HG03521 (cell line): ENCODE data around the gene KCTD6.

Experiments used
- ATAC-seq: cut with Tn5 transposase; IDR thresholded peaks from one replicate; pipeline ENCODE4 v1.9.1; 2021; ENCODE audit warnings: mild to moderate bottlenecking, moderate library complexity; ENCODE audit not compliant: unreplicated experiment

The KCTD6 gene

DNA sequence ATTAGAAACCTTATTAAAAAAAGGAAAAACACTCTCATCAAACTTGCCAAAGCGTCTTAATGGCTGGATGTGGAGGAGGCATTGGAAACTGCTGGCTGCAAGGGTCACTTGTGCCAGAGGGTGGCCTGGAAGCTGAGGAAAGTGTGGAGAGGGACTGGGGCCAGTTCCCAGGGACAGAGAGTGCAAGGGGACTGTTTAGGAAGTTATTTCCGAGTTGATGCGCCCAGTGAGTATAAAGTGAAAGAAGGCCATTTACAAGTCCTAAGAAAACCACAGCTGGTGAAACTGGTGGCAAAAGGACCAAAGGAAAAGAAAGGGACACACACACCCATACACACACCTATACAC, 7.2 kb upstream of the KCTD6 start:
- no peak for ATAC-seq

DNA sequence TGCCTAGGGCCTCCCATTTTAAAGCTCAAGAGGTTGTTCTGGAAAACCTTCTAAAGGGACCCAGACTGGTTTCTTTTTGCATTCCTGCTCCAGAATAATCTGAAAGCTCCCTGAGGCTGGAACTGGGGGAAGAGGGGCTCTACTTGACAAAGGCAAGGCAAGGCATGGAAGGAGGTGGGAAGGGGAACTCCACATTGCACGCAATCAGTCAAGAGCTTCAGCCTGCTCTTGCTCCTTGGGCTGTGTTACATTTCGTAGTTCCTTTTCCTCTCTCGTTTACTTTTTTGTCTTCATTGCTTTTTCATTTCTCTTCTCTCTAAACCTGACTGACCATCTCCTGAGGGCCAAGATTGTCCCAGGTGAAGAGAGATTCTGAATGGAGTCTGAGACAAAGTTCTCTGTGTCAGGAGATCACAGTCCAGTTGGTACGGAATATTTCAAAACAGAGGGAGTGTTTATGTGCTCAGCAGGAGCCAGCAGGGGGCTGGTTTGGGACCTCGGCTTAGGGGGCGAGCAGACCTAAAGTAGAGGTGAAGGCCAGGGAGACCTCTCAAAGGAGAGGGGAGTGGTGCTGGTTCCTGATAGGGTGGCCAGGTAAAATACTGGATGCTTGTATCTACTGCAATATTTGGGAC, 6.0 kb upstream of the KCTD6 start:
- ATAC-seq: no peak

DNA sequence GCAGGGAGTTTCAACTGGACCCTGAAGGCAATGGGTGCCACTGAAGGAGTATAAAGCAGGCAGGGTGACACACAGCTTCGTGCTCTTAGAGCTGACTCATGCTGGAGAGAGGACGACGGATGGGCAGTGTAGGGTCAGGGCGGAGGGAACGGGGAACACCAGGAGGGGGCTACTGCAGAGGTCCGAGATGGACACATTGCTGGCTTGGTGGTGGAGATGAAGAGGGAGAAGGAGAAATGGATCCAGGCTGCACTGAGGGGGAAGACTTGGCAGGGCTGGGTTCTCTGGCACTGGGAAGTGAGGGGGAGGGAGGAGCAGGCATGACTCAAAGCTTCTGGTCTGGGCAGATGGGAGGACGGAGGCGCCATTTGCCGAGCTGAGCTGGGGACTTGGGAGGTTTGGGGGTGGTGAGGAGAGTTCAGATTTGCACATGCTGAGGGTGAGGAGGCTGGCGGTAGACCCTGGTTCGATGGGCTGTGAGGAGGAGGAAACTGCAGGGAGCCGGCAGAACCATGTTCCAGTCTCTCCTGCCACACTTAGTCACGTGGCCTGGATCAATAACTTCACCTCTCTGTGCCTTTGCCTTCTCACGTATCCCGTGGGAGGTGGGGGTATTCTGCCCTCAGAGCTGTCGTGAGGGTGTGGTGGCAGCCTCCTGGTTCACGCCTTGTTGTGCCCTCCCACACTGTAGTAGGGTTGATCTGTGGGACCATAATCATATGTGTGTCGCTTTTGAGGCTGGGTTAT, 4.6 kb upstream of the KCTD6 start:
- no peak for ATAC-seq

DNA sequence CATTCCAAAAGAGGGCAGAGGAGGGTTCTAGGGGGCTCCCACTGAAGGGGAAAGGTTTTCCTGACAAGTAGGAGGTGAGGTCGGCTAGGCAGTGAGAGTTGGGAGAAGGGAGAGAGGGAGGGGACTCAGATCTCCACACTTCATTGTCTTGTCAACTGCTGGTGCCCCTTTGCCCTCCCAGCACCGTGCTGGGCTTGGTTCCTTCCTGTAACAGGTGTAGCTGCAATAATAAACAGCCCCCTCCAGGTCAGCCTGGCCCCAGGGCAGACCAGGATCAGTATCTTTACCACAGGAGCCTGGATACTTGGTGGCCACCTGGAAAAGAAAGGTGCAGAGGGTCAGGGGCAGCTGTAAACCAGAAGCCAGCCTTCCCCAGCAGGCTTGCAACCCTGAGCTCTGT, 2.9 kb upstream of the KCTD6 start:
- no peak for ATAC-seq

DNA sequence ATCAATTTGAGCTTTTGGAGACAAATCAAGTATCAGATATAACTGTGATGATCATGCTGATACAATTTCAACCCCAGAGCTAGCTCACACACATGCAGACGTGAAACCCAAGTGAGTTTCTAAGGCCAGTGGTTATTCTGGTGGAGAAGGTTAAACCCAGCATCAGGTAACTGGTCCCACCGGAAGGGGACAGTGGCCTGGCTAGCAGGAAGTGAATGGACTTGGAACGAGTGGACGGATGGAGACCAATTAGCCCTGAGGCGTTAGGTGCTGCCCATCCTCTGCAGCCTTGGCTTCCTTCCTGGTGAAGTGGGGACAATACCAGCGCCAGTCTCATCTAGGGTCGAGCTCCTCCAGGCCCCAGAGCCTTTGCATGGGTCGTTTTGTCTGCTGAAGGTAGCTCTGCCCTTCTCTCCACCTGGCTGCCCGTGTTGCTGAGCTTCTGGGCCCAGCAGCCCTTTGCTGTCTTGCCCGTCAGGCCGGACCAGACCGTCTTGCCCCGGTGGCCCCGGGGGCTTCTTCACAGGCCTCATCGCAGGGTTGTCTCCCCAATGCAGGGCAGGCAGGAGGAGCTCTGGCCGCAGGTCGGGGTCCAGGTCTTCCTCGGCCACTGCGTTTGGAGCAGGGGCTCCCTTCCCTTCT, 915 bp upstream of the KCTD6 start:
- ATAC-seq: no peak

DNA sequence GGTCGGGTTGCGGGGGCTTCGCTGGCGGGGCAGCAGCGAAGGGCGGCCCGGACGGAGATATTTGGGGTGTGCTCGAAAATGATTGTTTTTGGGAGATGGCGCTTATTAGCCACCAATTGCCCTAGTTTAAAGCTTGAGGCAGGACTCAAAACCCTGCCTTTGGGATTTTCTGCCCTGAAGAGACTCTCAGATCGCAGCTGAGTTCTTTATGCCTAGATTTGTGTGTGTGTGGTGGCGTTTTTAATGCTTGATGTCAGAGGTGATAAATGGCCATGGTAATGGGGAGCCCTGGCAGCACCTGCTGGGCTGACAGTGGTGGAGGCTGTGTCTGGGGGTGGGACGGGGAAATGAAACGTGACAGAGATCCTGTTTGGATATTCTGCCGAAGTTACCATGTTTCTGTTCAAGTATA, 604 bp downstream of the KCTD6 start:
- ATAC-seq: no peak

DNA sequence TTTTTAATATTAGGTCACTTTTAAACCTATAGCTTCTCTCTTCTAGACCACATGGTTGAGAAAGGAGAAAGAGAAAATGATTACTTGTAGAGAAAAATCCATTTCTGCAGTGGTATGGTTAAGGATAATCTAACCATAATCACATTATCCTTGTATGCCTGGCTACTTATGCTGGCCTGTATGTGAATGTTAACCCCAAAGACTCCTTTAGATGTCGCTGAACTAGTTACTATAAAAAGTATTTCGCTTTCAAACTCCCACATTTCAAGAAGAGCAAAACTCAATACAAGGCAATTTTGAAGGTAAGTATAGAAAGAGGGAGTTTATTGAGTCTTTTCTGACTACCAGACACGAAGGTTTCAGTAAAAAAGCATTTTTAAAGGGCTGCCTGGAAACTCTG, 2.2 kb downstream of the KCTD6 start:
- no peak for ATAC-seq

DNA sequence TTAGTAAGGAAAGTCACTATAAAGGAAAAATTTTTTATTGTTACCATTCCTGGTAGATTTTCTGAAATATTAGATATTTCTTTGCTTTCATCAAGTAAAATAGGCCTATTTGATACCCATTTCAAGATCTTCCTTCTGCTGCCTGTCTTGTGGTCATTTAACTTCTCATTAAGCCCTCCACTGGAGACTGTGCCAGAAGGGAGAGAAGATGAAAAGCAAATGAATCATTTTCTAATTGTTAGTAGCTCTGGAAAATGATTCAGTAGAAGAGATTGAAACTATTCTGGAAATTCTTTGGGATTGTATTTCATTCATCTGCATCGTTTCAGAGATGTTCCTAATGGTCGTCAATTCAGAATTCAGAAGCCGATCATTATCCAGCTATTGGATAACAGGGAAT, 3.2 kb downstream of the KCTD6 start:
- ATAC-seq: no peak

DNA sequence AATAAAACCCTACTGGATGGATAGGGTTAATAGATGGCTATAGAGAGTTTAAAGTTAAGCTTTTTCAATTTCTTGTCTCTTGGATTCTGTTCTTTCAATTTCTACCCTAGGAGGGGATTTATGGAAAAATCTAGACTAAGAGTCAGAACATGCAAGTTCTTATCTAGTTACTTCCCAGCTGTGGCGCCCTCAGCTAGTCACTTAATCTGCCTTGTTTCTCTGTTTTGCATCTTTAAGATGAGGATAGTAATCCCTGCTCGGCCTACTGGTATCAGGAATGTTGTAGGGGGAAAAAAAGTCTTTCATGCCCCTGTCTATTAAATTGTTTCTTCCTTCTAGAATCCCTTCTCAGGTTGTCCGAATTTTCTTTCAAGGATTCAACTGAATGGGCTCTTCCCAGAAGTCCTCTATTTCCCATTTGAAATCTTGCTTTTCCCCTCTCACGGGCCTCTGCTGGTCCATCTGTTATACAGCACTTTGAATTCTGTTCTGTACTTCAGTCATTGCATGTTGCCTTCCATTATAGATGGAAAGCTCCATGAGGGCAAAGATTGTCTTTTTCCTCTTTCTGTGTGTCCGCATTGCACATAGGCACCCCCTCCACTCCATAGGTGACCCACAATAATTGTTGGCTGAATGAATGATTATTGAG, 4.4 kb downstream of the KCTD6 start:
- ATAC-seq: no peak

DNA sequence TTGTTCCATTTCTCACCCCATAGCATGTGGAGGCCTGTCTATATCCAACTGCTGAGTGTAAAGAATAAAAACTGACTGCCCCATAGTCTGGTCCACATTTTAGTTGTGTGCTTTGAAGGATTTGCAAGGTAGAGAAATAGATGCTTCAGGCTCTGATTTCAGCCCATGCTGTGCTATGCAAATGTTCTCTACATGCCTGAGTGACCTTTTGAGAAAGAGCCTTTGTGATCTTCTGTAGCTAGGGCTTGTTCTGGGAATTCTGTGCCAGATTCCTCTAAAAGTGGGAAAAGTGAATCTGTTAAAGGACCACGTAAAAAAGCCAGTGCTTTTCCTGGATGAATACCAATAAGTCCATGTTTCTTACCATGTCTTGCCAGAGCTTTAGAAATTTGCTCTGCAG, 5.2 kb downstream of the KCTD6 start:
- ATAC-seq: no peak

DNA sequence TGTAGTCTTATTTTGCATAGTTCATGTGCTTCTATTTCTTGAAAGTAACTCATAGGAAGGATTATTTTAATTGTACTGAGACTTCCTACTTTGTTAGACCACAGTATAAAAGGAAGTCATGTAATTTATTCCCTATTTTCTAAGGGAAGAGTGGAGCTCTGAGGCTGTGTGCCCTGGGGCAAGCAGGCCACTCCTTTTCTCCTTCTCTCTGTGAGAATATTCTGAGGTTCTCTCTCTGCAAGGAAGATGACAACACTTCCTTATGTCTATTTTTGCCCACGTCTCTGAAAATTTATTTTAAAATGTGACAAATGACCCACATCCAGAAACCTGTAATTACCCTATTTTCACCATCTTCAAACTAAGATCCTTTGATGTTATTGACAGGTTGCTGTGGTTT, 11.0 kb downstream of the KCTD6 start:
- no peak for ATAC-seq

DNA sequence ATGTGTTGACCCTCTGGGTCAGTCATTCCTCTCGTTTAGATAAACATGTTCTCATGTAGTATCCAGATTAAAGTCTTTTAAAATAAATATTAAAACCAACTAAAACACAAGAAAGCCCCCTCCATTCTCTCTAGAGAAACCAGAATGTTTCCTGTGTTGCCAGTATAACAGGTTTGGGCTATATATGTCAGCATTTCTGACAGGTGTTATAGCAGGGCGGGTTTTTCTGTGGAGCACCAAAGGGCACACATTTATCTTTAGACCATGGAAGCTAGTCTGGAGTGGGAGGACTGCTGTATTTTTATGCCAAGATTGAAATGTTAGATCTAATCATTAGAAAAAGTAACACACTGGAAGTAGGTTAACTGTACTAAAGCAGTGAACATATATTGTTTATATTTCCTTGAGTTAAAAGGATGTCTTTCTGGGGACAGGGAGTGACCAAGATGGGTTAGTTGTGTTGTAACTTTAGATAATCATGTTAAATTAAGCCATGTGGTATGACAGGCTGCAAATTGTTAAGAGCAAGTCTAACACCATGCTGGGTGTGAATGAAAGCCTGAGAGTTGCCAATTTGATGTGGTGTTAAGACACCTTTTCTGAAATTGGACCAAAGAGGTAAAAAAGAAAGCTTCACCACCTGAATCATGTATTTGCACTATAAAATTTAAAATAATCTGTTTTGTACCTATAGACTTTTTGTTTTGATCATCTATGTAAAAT, 15.6 kb downstream of the KCTD6 start:
- ATAC-seq: no peak

DNA sequence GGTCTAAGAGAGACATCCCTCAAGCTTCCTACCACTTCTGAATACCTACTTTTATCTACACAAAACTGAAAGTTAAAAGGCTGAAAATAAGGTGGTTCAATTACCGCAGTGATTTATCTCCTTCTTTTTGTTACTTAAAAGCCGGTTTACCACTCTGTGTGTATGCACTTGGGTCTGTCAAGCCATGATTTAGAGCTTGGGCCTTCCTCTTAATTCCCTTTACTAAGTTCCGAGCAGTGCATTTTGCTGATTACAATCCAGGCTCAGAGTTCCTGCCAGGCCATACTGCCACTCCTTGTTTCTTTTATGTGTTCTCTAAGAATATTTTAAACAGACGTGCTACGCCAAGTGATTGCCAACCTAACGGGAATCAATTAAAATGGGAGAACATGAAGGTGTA, 16.5 kb downstream of the KCTD6 start:
- ATAC-seq: no peak

DNA sequence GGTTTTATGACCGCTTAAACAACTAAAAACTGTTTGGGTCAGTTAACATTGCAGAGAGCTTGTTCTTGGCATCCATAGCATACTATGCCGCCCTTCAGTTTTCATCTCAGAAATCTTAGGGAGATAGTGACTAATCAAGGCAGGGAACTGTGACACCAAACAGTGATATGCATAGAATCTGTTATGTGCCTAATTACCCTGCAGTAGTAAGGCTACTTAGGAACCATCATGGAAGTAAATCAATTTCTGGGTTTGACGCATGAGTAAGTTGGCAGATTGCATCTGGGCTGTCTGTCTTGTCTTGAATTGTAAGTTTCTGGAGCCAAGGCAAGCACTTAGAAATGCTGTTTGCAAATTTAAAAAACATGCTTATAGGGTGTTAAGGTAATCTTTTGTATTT, 22.5 kb downstream of the KCTD6 start:
- no peak for ATAC-seq

DNA sequence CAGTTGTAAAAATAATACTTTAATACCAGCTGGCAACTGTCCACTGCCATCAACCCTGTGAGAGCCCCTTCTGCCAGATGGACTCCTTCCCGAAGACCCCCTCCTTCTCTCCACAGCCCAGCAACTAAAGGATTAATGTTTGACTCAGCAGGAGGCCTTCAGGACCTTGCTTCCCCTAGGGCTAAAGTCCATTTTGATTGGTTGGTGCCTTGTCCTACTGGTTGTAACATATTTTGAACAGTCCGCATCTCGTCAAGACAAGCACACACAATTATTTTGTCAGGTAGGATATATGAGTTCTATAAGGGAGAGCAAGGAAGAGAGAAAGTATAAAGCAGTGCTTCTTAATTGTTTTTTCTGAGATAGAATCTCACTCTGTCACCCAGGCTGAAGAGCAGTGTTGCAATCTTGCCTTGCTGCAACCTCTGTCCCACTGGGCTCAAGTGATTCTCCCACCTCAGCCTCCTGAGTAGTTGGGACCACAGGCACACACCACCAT, 26.4 kb downstream of the KCTD6 start:
- no peak for ATAC-seq

DNA sequence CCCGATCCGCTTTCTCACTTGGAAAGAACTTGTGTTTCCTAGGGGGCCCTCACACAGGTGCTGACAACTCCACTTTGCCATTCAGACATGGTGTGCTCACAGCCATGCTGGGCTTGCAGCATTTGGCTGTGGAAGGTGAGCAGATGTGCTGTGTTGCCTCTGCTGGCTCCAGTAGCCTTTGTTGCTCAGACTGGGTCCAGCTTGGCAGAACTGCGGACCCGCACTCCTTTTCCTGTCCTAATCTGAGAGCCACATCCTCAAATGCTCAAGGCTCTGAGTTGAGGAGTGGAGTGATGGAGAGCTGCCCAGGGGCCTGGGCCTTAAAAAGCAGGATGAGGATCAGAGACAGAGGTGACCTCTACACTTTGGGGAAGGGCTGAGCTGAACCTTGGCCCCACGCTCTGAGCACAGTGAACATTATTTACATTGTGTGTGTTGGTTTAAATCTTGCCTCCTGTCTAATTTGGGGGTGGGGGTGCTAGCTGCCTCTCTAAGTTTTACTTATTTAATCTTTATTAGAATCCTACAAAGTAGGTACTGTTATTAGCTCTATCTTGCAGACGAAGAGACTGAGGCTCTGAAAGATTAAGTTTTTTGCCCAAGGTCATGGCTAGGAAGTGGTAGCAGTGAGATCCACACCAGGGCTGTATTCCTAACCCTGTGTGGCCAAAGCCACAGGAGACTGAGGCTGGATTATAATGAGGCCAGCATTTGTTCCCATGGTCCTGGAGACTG, 27.9 kb downstream of the KCTD6 start:
- ATAC-seq: no peak

DNA sequence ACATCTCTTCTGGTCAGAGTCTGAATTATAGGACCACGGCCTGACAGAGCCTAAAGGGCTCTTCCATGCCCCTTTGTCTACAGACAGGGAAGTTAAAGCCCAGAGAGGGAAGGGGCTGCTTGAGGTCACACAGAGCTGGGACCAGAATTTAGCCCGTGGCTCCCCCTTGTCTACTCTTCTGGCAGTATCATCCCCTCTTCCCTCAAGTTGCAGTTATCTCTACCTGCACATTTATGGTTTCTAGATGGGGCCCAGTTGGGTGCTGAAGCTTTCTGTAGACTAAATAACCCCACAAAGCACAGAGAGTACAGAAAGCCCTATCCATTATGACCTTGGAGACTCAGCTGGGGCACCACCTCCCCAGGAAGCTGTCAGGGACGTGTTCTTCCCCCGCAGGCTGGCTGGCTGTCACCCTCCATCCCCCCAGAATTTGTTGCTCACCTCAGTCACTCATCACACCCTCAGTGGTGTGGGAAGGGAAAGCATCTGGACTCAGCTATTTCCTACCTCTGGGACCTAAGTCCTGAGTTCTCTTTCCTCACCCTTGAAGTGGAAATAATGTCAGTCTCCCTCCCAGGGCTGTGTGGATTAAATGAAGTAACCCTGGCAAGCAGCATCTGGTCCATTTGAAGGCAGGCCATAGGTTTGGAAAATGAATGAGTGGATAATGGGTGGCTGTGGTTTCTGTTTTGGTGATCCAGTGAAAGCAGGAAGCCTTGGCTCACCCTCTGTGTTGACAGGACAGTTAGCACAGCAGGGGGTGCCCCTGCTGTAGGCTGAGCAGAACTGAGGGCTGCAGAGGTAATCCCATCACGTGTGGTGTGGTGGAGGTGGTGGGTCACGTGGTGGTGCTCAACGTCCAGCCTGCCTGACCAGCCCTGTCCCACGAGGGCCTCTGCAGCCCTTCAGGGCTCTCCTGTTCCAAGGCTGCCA, 28.8 kb downstream of the KCTD6 start:
- ATAC-seq: no peak

DNA sequence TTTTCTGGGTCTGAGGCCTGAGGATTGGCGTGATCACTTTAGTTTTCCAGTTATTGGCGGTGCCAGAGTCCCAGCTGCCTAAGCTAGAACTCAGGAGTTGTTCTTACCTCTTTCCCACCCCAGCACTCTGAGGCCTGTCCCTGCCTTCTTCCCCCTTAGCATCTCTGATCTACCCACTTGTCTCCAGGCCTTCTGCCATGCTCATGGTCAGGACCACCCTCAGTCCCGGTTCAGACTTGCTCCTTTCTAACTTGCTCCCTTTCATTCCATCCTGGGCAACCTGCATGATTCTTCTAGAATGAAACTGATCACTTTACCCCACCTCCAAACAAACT, 29.4 kb downstream of the KCTD6 start:
- ATAC-seq: no peak

DNA sequence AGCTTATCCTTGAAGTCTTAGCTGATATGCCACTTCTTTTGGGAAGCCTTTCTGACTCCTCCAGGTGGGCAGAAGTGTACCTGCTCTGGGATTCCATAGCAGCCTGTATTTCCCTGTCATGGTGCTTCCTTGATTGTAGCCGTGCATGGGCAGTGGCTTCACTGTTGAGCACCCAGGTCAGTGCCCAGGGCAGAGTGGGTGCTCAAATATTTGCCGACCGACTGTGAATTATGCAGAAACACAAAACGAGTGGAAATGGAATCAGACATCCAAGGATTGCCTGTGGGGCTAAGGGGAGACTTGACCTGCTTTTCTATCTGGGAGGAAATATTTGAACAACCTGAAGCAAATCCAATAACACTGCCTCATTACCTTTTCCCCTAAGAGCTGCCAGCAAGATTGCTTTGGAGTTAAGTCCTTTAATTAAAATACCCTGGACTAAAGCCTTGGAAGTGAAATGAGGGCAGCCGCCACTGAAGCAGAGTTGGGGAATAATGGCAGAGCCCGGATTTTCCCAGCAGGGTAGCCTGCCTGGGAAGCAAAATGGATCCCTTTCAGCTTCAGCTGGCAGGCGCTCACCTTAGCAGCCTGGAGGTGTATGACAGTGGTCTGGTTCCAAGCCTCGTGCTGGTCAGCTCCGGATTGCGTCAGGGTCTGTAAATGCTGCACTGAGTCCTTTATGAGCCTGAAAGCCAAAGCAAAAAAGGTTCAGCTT, 30.2 kb downstream of the KCTD6 start:
- ATAC-seq: no peak
